ENCODE measurements around the gene SLC15A5. TPM values are rescaled to one million over a fixed set of nuclear protein-coding genes. Genes with fewer than 3 reads are reported as not detected.

The SLC15A5 gene
- total RNA-seq, 4 donors from 2014 or later = not detected

DNA sequence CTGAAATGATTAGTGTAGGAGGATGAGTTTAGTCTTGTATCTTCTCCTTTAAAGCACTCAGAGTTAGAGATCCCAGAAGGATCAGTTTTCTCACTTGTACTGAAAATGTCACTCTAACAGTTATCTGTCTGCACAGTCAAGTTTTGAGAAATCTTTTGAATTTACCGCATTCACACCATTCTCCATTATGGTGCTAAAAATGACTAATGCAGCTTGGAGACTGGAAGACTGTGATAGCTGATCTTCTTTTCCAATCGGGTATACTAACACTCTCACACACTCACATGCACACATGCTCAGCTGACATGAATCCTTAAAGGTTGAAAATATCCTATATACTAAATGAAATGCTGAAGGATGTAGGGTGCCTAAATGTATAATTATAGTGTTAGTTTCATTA is 65.8 kb downstream of the SLC15A5 start:
- H3K9me3 ChIP-seq = no peaks in the 10 kb centered on the region
- H3K27ac ChIP-seq = no peak overlapping the region
- ATAC-seq (no peak), DNase-seq (no peak)
- no peak overlapping the region for H3K4me3 ChIP-seq
- H3K4me1 ChIP-seq = no peaks in the 10 kb centered on the region
- TF ChIP-seq, protein P1, sequence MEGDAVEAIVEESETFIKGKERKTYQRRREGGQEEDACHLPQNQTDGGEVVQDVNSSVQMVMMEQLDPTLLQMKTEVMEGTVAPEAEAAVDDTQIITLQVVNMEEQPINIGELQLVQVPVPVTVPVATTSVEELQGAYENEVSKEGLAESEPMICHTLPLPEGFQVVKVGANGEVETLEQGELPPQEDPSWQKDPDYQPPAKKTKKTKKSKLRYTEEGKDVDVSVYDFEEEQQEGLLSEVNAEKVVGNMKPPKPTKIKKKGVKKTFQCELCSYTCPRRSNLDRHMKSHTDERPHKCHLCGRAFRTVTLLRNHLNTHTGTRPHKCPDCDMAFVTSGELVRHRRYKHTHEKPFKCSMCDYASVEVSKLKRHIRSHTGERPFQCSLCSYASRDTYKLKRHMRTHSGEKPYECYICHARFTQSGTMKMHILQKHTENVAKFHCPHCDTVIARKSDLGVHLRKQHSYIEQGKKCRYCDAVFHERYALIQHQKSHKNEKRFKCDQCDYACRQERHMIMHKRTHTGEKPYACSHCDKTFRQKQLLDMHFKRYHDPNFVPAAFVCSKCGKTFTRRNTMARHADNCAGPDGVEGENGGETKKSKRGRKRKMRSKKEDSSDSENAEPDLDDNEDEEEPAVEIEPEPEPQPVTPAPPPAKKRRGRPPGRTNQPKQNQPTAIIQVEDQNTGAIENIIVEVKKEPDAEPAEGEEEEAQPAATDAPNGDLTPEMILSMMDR (IDR thresholded peaks at IDR 0.05 in 4 of 5, conservative IDR thresholded peaks at IDR 0.05 in 1 of 5) = no peak
- no peak for TF ChIP-seq POLR2A (IDR thresholded peaks at IDR 0.05)
- in situ Hi-C loops (cut with MboI; ENCODE audit: low sequenced_read_pairs in 4 of 4) (no loop called here), intact Hi-C loops (cut with DNase I; ENCODE audit: low total_unique reads) (no loop called here)
- no peaks in the 10 kb centered on the region for H3K36me3 ChIP-seq
- no peaks in the 10 kb centered on the region for H3K27me3 ChIP-seq

DNA sequence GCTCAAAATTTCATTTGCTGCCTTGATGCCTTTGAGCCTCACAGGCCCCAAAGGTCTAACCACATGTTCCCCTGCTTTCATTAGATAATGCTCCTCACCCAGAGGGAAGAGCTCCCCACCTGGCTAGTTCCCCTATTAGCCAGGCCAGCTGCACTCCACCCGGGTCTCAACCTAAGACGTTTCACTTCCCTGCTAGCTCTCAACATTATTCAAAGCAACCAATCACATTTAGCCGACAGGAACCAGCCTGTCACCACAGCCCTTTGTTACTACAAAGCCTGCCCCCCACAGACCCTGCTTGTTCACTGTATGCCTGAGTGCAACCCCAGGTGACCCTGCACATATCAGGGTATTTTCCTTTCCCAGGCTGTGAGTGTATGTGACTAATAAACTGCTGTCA is 78.6 kb downstream of the SLC15A5 start:
- no peak for DNase-seq
- Histone ChIP-seq H3K4me1 (no peaks in the 10 kb centered on the region), H3K4me3 (no peak overlapping the region), H3K27me3 (no peaks in the 10 kb centered on the region), H3K27ac (no peak overlapping the region), H3K36me3 (no peaks in the 10 kb centered on the region), H3K9me3 (no peaks in the 10 kb centered on the region)
- in situ Hi-C loops (cut with MboI; ENCODE audit: low sequenced_read_pairs in 4 of 4) (no loop called here), intact Hi-C loops (cut with DNase I; ENCODE audit: low total_unique reads) (no loop called here)
- ATAC-seq = no peak
- TF ChIP-seq, protein P1 (IDR thresholded peaks at IDR 0.05 in 4 of 5, conservative IDR thresholded peaks at IDR 0.05 in 1 of 5) = no peak
- no peak for TF ChIP-seq POLR2A (IDR thresholded peaks at IDR 0.05)

DNA sequence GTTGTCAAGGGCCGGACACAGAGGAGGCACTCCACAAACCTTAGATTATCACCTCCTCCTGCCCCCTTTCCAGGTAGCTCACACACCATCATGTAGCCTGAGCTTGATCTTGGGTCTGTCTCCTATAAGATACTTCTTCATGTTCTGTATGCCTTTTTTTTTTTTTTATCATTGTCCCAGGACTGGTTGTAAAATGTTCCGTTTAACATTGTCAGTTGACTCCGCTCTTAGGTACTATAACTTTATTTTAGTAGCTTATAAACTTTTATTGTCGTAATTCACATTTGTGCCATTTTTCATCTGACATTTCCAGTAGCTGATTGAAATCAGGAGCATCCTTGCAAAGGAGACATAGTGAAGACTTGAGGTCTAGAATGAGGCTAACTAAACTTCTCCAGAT is 79.9 kb downstream of the SLC15A5 start:
- Histone ChIP-seq H3K9me3 (no peaks in the 10 kb centered on the region), H3K27ac (no peak overlapping the region), H3K4me1 (no peaks in the 10 kb centered on the region), H3K4me3 (no peak overlapping the region), H3K36me3 (no peaks in the 10 kb centered on the region), H3K27me3 (no peaks in the 10 kb centered on the region)
- no peak for ATAC-seq
- DNase-seq = no peak
- intact Hi-C loops (cut with DNase I; ENCODE audit: low total_unique reads) = no loop called here
- in situ Hi-C loops (cut with MboI; ENCODE audit: low sequenced_read_pairs in 4 of 4) = no loop called here
- TF ChIP-seq POLR2A (IDR thresholded peaks at IDR 0.05) = no peak
- TF ChIP-seq, protein P1 (IDR thresholded peaks at IDR 0.05 in 4 of 5, conservative IDR thresholded peaks at IDR 0.05 in 1 of 5) = no peak

DNA sequence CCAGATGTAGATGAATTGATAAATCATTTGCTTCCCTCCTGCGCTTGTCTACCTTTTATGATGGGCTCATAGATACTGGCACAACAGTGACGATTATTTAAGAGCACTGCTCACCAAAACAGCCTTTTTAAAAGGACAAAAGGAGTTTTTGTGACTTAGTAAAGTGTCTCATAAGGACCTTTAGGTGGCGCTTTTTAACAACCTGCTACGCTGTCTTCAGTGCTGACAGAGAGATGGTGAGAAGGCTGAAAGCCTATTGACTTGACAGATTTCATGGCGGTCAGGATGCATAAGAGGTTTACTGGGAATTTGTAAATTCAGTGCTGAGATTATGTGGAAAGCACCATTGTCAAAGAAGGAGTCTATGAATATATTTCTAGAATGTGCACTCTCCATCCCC is 87.6 kb downstream of the SLC15A5 start:
- H3K9me3 ChIP-seq = no peaks in the 10 kb centered on the region
- ATAC-seq (no peak), DNase-seq (no peak)
- H3K36me3 ChIP-seq = no peaks in the 10 kb centered on the region
- TF ChIP-seq, protein P1 (IDR thresholded peaks at IDR 0.05 in 4 of 5, conservative IDR thresholded peaks at IDR 0.05 in 1 of 5) = no peak
- TF ChIP-seq POLR2A (IDR thresholded peaks at IDR 0.05) = no peak
- in situ Hi-C loops (cut with MboI; ENCODE audit: low sequenced_read_pairs in 4 of 4) = no loop called here
- H3K4me1 ChIP-seq = no peaks in the 10 kb centered on the region
- H3K4me3 ChIP-seq = no peak overlapping the region
- no peak overlapping the region for H3K27ac ChIP-seq
- no peaks in the 10 kb centered on the region for H3K27me3 ChIP-seq
- intact Hi-C loops (cut with DNase I; ENCODE audit: low total_unique reads) = no loop called here

DNA sequence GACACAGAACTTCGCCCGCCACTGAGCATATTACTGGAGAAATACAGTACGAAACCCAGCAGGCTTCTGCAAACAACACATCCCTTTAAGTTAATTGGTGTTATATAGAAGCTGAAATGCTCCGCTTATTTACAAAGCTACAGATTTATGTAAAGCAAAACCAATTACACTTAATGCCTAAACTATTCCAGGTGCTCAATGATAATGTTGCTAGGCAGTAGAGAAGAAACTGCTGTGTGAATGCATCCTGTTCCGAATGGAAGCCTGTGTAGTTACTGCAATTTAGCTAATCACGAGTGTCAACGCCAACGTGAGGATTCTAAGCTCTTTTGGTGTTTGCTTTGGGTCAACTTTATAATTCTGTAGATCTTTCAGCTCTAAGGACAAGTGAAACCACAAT is 89.8 kb downstream of the SLC15A5 start:
- ATAC-seq (no peak), DNase-seq (no peak)
- intact Hi-C loops (cut with DNase I; ENCODE audit: low total_unique reads) (no loop called here), in situ Hi-C loops (cut with MboI; ENCODE audit: low sequenced_read_pairs in 4 of 4) (no loop called here)
- TF ChIP-seq POLR2A (IDR thresholded peaks at IDR 0.05) = no peak
- TF ChIP-seq, protein P1 (IDR thresholded peaks at IDR 0.05 in 4 of 5, conservative IDR thresholded peaks at IDR 0.05 in 1 of 5) = no peak
- H3K27ac ChIP-seq = no peak overlapping the region
- no peak overlapping the region for H3K4me3 ChIP-seq
- no peaks in the 10 kb centered on the region for H3K27me3 ChIP-seq
- H3K36me3 ChIP-seq = no peaks in the 10 kb centered on the region
- H3K4me1 ChIP-seq = no peaks in the 10 kb centered on the region
- no peaks in the 10 kb centered on the region for H3K9me3 ChIP-seq

All from gastrocnemius medialis (tissue), 4 donors.